ENCODE results near the gene SFXN4.
A peak's percentile ranks its signal among the peaks of the same experiment; 100 is the strongest.
"Not testable (repeated sequence)": the region's sequence is repeated elsewhere in the genome, so short reads cannot be mapped to it uniquely, and the experiment has no call there.

The SFXN4 gene

GRCh38 chr10:119190353-119190752, 24.8 kb upstream of the SFXN4 start:
- DNase-seq, result no peak

GRCh38 chr10:119189811-119190282, 24.3 kb upstream of the SFXN4 start:
- no peak for DNase-seq

- no peak for DNase-seq
Observed at GRCh38 chr10:119183664-119184412, 18.3 kb upstream of the SFXN4 start.

- DNase-seq, result not testable (repeated sequence)
Observed at GRCh38 chr10:119180850-119181400, 15.4 kb upstream of the SFXN4 start.

- peak; percentile 87 for DNase-seq
Observed at GRCh38 chr10:119178372-119179119, 13.0 kb upstream of the SFXN4 start, which contains the start of gene PRDX3. Gene PRDX3 (minus strand): TSS chr10:119178812. CDS start chr10:119178790, 22 bp downstream.

GRCh38 chr10:119177708-119178371, 12.3 kb upstream of the SFXN4 start:
- no peak for DNase-seq

GRCh38 chr10:119176166-119176565, 10.7 kb upstream of the SFXN4 start:
- DNase-seq, result no peak

GRCh38 chr10:119174109-119174508, 8.6 kb upstream of the SFXN4 start:
- no peak for DNase-seq

- no peak for DNase-seq
Observed at GRCh38 chr10:119167041-119167440, 1.5 kb upstream of the SFXN4 start.

- DNase-seq, result no peak
Observed at GRCh38 chr10:119166564-119166963, 1.1 kb upstream of the SFXN4 start.

GRCh38 chr10:119166118-119166500, 595 bp upstream of the SFXN4 start:
- no peak for DNase-seq

- DNase-seq, result no peak
Observed at GRCh38 chr10:119162452-119163092, 2.9 kb downstream of the SFXN4 start.

- no peak for DNase-seq
Observed at GRCh38 chr10:119161680-119162451, 3.6 kb downstream of the SFXN4 start.

- DNase-seq, result no peak
Observed at GRCh38 chr10:119159332-119159731, 6.2 kb downstream of the SFXN4 start.

GRCh38 chr10:119153661-119154060, 11.9 kb downstream of the SFXN4 start:
- no peak for DNase-seq

- DNase-seq, result no peak
Observed at GRCh38 chr10:119153041-119153440, 12.5 kb downstream of the SFXN4 start.

- not testable (repeated sequence) for DNase-seq
Observed at GRCh38 chr10:119151601-119152000, 13.9 kb downstream of the SFXN4 start.

- DNase-seq, result no peak
Observed at GRCh38 chr10:119149729-119150128, 15.8 kb downstream of the SFXN4 start.

- no peak for DNase-seq
Observed at GRCh38 chr10:119149157-119149556, 16.4 kb downstream of the SFXN4 start.

- DNase-seq, result no peak
Observed at GRCh38 chr10:119143657-119144056, 21.9 kb downstream of the SFXN4 start.

- no peak for DNase-seq
Observed at GRCh38 chr10:119140603-119141245, 24.8 kb downstream of the SFXN4 start.

Measured in effector CD8-positive, alpha-beta T cell (primary cell).